ENCODE measurements around the gene KCNJ9. TPM values are rescaled to one million over a fixed set of nuclear protein-coding genes. Genes with fewer than 3 reads are reported as not detected.

KCNJ9 gene
- total and polyA plus RNA-seq, 2 of the 13 experiments (the other 11 are each of a cell fraction or from before 2014, with no cell fraction given), result not detected

- TF ChIP-seq SOX5 (CRISPR knock-in tag; IDR thresholded peaks at IDR 0.05; ENCODE audit: borderline replicate concordance), result 0 out of 2 replicates have a peak, but pooled peaks have one; percentile 8
- no peak for TF ChIP-seq TFE3 (CRISPR knock-in tag; IDR thresholded peaks at IDR 0.05)
- TF ChIP-seq ZNF749 (CRISPR knock-in tag; IDR thresholded peaks at IDR 0.05; ENCODE audit: borderline replicate concordance), result no peak
- TF ChIP-seq ATF2 (CRISPR knock-in tag; IDR thresholded peaks at IDR 0.05), result no peak; the same call in 1 of the 2 replicates
- no peak for TF ChIP-seq EEA1 (CRISPR knock-in tag; IDR thresholded peaks at IDR 0.05; ENCODE audit: borderline replicate concordance)
- TF ChIP-seq RCOR2 (CRISPR knock-in tag; IDR thresholded peaks at IDR 0.05), result no peak
- TF ChIP-seq THYN1 (CRISPR knock-in tag; IDR thresholded peaks at IDR 0.05; ENCODE audit: borderline replicate concordance, low read depth), result no peak
- TF ChIP-seq ZNF281 (CRISPR knock-in tag; IDR thresholded peaks at IDR 0.05; ENCODE audit: borderline replicate concordance), result no peak
- no peak for TF ChIP-seq CEBPG (CRISPR knock-in tag; IDR thresholded peaks at IDR 0.05)
- no peak for TF ChIP-seq UBTF (CRISPR knock-in tag; IDR thresholded peaks at IDR 0.05)
- no peak for TF ChIP-seq ZNF775 (CRISPR knock-in tag; IDR thresholded peaks at IDR 0.05; ENCODE audit: borderline replicate concordance)
- TF ChIP-seq ZFP36 (IDR thresholded peaks at IDR 0.05; ENCODE audit: borderline replicate concordance, low read depth, low read length, partially characterized antibody), result no peak
- no peak for TF ChIP-seq ZNF333 (CRISPR knock-in tag; IDR thresholded peaks at IDR 0.05; ENCODE audit: borderline replicate concordance)
- no peak for TF ChIP-seq ZFYVE20 (CRISPR knock-in tag; IDR thresholded peaks at IDR 0.05; ENCODE audit: borderline replicate concordance, low read depth)
- TF ChIP-seq ZEB1 (IDR thresholded peaks at IDR 0.05; ENCODE audit: insufficient replicate concordance, low read depth), result peak; percentile 40
- TF ChIP-seq MIER3 (CRISPR knock-in tag; IDR thresholded peaks at IDR 0.05; ENCODE audit: borderline replicate concordance), result no peak
- TF ChIP-seq TBP (CRISPR knock-in tag; IDR thresholded peaks at IDR 0.05), result no peak
- no peak for TF ChIP-seq RORA (CRISPR knock-in tag; IDR thresholded peaks at IDR 0.05)
- TF ChIP-seq SALL2 (CRISPR knock-in tag; IDR thresholded peaks at IDR 0.05), result no peak
- no peak for TF ChIP-seq GPN1 (CRISPR knock-in tag; IDR thresholded peaks at IDR 0.05; ENCODE audit: borderline replicate concordance)
- no peak for TF ChIP-seq HMGA1 (CRISPR knock-in tag; conservative IDR thresholded peaks at IDR 0.05)
- no peak for TF ChIP-seq ZFY (CRISPR knock-in tag; IDR thresholded peaks at IDR 0.05)
These were observed 17.7 kb downstream of the KCNJ9 start (continued) for GRCh38 chr1:160098852-160099561.
